ENCODE results near the gene MACROD2. TPM values are rescaled to one million over a fixed set of nuclear protein-coding genes. Genes with fewer than 3 reads are reported as not detected.

Gene MACROD2
- total RNA-seq, 2 donors from 2014 or later = not detected

DNA sequence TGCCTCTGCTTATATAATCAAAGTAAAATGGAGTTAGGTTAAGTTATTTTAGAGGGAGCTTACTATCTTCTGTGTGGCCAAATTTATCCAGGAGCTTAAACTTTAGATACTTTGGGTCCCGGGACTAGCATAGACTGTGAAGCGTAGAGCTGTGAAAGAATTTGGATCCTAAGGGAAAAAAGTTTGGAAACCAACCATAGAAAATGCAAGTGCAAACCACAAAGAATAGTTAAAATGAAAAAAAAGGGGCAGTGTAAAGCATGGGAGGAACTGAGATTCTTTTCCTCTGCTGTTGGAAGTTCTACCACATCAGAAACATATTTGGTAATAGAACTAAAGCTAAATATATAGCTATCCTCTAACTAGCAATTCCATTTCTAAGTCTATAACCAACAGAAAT is 574.3 kb downstream of the MACROD2 start:
- Mint-ChIP-seq H3K4me1 (ENCODE audit: low read depth) (no peaks in the 10 kb centered on the region), H3K36me3 (ENCODE audit: insufficient read depth in 2 of 2) (no peaks in the 10 kb centered on the region), H3K27me3 (ENCODE audit: low read depth) (no peaks in the 10 kb centered on the region), H3K9me3 (peaks cover 4 to 7% of the 10 kb centered on the region in 2 donors), H3K27ac (no peak overlapping the region), H3K4me3 (no peak overlapping the region)
- DNase-seq (no peak), ATAC-seq (replicated peaks in 1 of 2) (no peak)

DNA sequence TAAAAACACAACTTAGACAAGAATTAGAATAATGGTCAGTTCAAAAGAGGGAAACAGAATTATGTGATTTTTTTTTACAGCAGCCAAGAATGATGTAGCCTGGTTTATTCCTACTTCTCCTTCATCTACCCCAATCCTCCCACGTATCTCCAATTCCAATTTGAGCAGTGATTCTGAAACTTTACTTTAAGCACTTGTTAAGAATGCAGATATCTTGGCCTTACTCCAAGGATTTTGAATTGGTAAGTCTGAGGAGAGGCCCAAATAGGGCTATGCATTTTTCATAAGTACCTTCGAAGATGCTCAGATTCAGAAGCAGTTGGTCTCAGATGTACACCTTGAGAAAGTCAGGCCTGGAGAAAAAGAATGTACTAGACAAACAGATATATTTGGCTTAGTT is 575.5 kb downstream of the MACROD2 start:
- DNase-seq (no peak), ATAC-seq (replicated peaks in 1 of 2) (no peak)
- Mint-ChIP-seq H3K4me1 (ENCODE audit: low read depth) (no peaks in the 10 kb centered on the region), H3K9me3 (peaks cover 1 to 5% of the 10 kb centered on the region in 2 donors), H3K27ac (no peak overlapping the region), H3K36me3 (ENCODE audit: insufficient read depth in 2 of 2) (no peaks in the 10 kb centered on the region), H3K27me3 (ENCODE audit: low read depth) (no peaks in the 10 kb centered on the region), H3K4me3 (no peak overlapping the region)

DNA sequence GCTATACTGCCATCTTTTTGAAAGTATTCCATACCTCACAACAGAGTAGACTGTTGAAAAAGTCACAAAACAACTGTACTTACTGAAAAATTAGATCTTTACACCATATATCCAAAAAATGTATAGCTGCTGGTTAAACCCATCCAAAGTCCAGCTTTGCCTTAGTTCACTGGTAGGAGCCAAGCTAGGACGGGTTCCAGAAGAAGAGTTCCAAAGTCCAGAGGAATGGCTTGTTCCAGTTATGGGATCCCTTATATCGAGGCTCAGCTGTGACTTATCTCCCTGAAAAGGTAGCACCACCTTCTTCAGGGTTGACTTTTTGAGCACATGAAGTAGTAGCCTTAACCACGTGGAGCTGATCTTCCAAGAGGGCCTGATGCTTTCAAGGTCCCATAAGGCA is 578.4 kb downstream of the MACROD2 start:
- Mint-ChIP-seq H3K27ac (no peak overlapping the region), H3K4me3 (no peak overlapping the region), H3K36me3 (ENCODE audit: insufficient read depth in 2 of 2) (no peaks in the 10 kb centered on the region), H3K27me3 (ENCODE audit: low read depth) (no peaks in the 10 kb centered on the region), H3K9me3 (peaks cover 1 to 5% of the 10 kb centered on the region in 2 donors), H3K4me1 (ENCODE audit: low read depth) (no peaks in the 10 kb centered on the region)
- ATAC-seq (replicated peaks in 1 of 2) (no peak), DNase-seq (no peak)

DNA sequence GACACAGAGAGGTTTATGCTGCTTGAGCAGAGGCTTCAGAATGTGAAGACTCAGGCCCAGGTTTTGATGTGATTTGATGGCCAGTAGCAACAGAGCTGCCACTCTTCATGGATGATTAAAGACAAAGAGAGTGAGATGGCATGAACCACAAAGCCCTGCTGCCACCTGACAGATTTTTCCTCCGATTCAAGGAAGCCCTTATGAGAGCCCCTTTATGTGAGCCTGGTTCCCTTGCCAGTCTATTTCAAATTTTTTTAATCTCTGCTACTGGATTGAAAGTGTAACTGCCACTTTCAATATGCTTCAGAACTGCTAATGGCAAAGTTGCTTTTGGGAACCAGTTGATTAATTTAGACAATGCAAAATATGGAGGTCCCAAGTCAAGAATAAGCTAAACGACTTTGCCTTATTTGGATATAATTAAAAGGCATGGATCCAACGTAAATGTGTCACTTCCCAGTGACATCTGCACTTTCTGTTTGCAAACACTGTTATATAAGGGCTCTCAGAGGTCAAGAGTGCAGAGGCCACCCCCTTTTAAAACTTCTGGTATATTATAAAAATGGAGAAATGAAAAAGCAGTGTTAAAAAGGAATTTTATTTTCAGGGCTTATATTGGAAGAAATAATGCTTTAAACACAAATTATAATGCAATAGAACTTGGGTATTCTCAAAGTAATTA is 581.0 kb downstream of the MACROD2 start:
- H3K36me3 Mint-ChIP-seq (ENCODE audit: insufficient read depth in 2 of 2) = no peaks in the 10 kb centered on the region
- no peaks in the 10 kb centered on the region for H3K4me1 Mint-ChIP-seq (ENCODE audit: low read depth)
- H3K4me3 Mint-ChIP-seq = no peak overlapping the region
- H3K9me3 Mint-ChIP-seq = peaks cover 1 to 5% of the 10 kb centered on the region in 2 donors
- ATAC-seq (replicated peaks in 1 of 2) (no peak), DNase-seq (no peak)
- H3K27ac Mint-ChIP-seq = no peak overlapping the region
- H3K27me3 Mint-ChIP-seq (ENCODE audit: low read depth) = no peaks in the 10 kb centered on the region

DNA sequence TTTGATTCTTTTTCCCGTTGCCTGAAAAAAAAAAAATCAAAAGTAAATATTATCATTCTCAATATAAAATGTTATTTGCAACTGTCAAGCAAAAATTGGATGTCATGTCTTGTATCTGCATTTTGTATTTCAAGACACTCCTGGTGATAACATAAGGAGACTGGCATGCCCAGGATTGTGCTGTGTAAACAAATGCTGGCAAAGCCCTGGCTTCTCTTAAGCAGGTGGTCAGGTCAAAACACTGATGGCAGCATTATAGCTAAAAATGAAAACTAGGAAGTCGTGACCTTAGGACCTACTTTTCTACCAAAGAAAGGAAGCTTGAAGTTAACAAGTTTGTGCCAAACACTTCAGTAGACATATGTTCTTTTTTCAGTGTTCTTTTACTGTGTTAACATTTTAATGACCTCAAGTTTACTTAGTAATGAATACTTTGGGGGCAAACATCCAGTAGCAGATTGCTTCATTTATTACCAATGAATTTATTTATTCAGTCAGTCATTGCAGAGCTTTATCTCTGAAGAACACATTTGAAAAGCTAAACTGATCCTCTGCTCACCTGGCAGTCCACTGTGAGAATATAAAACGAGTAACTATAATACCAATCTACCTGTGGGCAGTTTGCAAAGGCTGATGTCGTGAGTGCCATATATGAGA is 585.2 kb downstream of the MACROD2 start:
- no peak for ATAC-seq (replicated peaks in 1 of 2)
- H3K9me3 Mint-ChIP-seq = peaks cover 10 to 11% of the 10 kb centered on the region in 2 donors
- no peak overlapping the region for H3K27ac Mint-ChIP-seq
- no peaks in the 10 kb centered on the region for H3K36me3 Mint-ChIP-seq (ENCODE audit: insufficient read depth in 2 of 2)
- no peaks in the 10 kb centered on the region for H3K4me1 Mint-ChIP-seq (ENCODE audit: low read depth)
- DNase-seq = no peak
- no peaks in the 10 kb centered on the region for H3K27me3 Mint-ChIP-seq (ENCODE audit: low read depth)
- no peak overlapping the region for H3K4me3 Mint-ChIP-seq

DNA sequence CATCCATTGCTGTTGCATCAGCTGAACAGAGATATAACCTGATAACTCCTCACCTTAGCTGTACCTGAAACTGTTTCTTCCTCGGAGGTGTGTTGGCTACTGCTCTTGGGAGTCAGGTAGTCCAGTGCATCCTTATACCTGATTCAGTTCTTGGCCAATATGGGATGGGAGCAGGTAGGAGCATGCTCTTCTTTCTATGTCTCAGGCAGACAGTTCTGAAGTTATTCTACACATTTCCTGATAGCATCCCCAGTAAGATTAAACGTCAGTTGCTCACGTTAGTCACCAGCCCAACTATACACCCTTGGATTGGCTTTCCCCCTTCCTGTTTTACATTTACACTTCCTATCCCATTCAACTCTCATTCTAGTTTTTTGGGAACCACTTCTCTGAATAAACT is 586.4 kb downstream of the MACROD2 start:
- Mint-ChIP-seq H3K9me3 (peaks cover 8 to 11% of the 10 kb centered on the region in 2 donors), H3K4me1 (ENCODE audit: low read depth) (no peaks in the 10 kb centered on the region), H3K27ac (no peak overlapping the region), H3K36me3 (ENCODE audit: insufficient read depth in 2 of 2) (no peaks in the 10 kb centered on the region), H3K27me3 (ENCODE audit: low read depth) (no peaks in the 10 kb centered on the region), H3K4me3 (no peak overlapping the region)
- DNase-seq = no peak
- no peak for ATAC-seq (replicated peaks in 1 of 2)

DNA sequence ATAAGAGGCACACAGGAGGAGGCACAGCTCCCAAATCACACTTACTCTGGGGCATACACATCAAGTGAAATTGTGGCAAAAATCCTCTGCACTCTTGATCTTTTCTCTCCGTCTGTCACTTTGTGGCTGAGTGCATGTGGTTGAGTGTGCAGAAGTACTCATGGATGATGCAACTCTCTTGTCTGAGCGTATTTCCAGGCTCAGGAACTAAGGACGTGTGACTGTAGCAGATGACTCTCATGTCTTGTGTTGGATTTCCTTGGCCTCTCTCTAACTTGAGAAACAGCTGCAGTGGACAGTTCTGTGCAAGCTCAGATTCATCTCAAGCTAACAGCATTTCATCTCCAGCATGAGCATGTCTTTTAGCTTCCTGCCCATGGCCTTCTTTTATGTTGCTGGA is 587.5 kb downstream of the MACROD2 start:
- no peaks in the 10 kb centered on the region for H3K4me1 Mint-ChIP-seq (ENCODE audit: low read depth)
- H3K9me3 Mint-ChIP-seq = peaks cover 8 to 9% of the 10 kb centered on the region in 2 donors
- no peaks in the 10 kb centered on the region for H3K27me3 Mint-ChIP-seq (ENCODE audit: low read depth)
- no peak for DNase-seq
- H3K27ac Mint-ChIP-seq = no peak overlapping the region
- no peak overlapping the region for H3K4me3 Mint-ChIP-seq
- H3K36me3 Mint-ChIP-seq (ENCODE audit: insufficient read depth in 2 of 2) = no peaks in the 10 kb centered on the region
- no peak for ATAC-seq (replicated peaks in 1 of 2)

DNA sequence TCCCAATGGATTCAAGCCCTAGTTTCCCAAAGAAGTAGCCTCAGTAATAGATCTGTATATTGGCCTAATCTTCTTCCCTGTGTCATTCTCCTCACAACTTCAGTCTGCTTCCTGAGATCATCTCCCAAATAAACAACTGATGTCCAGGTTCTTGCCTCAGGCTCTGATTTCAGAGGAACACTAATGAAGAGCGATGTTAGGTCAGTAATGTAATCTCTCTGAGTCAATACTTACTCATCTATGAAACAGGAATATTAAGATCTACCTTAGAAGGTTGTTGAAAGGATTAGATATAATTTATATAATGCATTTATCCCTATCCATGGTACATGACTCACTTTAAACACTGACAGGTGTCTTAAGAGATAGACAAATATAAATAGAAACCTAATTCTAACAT is 588.1 kb downstream of the MACROD2 start:
- no peak for DNase-seq
- Mint-ChIP-seq H3K36me3 (ENCODE audit: insufficient read depth in 2 of 2) (no peaks in the 10 kb centered on the region), H3K27me3 (ENCODE audit: low read depth) (no peaks in the 10 kb centered on the region), H3K4me1 (ENCODE audit: low read depth) (no peaks in the 10 kb centered on the region), H3K4me3 (no peak overlapping the region), H3K9me3 (peaks cover 8 to 9% of the 10 kb centered on the region in 2 donors), H3K27ac (no peak overlapping the region)
- ATAC-seq (replicated peaks in 1 of 2) = no peak

DNA sequence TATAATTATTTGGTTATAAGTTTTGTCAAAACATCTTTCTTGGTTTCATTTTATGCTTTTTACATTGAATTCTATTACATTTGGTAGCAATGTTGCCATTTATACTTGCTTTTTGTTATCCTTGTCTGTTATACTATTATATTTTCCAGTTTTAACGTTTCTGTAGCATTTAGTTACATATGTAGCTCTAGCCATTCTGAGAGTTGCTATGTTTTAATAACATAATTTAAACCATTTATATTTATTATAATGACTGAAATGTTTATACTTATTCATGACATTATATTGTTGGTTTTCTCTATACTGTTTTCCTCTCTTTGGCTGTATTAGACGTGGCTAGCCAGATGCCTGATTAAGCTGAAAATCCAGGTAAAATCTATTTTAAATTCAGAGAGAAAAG is 594.1 kb downstream of the MACROD2 start:
- DNase-seq (no peak), ATAC-seq (replicated peaks in 1 of 2) (no peak)
- Mint-ChIP-seq H3K9me3 (peaks cover 5 to 6% of the 10 kb centered on the region in 2 donors), H3K36me3 (ENCODE audit: insufficient read depth in 2 of 2) (no peaks in the 10 kb centered on the region), H3K27me3 (ENCODE audit: low read depth) (no peaks in the 10 kb centered on the region), H3K4me3 (no peak overlapping the region), H3K4me1 (ENCODE audit: low read depth) (no peaks in the 10 kb centered on the region), H3K27ac (no peak overlapping the region)

DNA sequence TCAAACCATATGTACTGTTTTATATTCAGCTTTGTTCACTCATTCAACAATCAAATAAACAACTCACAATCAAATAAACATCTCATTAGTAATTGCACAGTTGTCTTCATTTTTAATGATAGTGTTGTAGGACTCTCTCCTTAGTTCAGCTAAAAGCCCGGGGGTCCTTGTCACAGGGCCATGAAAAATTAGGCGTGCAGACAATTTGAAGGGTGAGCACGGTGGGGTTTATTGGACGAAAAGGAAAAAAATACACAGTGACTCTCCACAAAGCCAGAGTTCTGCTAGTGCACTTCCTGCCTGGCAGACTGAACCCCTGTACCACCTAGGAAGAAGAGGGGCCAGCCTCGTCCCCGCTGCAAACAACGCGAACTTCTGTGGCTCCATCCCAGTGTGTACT is 599.7 kb downstream of the MACROD2 start:
- Mint-ChIP-seq H3K27me3 (ENCODE audit: low read depth) (no peaks in the 10 kb centered on the region), H3K9me3 (peaks cover 10 to 11% of the 10 kb centered on the region in 2 donors), H3K4me1 (ENCODE audit: low read depth) (no peaks in the 10 kb centered on the region), H3K27ac (no peak overlapping the region), H3K36me3 (ENCODE audit: insufficient read depth in 2 of 2) (no peaks in the 10 kb centered on the region), H3K4me3 (no peak overlapping the region)
- no peak for ATAC-seq (replicated peaks in 1 of 2)
- DNase-seq = no peak

DNA sequence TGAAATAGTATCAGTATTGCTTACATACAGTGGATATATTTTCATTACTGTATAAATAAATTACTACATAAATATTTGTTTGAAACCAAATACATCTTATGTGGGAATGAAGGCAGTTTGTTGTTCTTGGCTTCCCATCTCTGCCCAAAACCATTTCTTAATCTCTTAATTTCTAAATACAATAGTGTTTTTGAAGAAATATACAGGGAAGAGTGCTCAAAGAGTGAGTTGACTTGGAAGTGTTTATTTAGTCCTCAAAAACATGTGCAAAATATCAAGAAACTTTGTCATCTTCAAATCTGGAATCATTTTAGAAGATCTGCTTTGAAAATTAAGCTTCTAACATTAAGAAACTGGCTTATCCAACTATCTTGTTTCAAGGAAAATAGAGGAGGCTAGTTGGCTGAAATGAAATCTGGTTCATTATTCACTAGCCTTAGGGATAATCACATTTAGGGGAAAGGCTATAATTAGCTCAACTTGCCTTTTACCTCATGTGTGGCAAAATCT is 601.9 kb downstream of the MACROD2 start:
- DNase-seq = no peak

DNA sequence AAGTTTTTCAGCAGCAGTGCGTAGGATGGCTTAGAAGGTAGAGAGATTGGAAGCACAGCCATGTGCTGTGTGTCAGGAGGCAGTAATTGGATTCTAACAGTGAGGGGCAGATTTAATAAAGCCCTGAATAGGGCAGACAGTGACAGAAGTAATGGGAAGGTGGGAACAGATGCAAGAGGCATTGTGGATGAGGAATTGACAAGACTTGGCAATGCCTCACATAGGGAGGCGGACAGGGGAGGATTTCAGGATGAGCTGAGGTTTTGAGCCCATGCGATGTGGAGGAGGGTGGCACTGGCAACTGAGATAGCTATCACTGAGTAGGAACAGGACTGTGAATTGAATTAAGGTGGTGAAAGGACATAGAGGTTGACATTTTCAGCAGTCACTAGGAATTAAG is 604.3 kb downstream of the MACROD2 start:
- Mint-ChIP-seq H3K9me3 (peaks cover 5 to 12% of the 10 kb centered on the region in 2 donors), H3K36me3 (ENCODE audit: insufficient read depth in 2 of 2) (no peaks in the 10 kb centered on the region), H3K4me1 (ENCODE audit: low read depth) (no peaks in the 10 kb centered on the region), H3K27ac (no peak overlapping the region), H3K27me3 (ENCODE audit: low read depth) (no peaks in the 10 kb centered on the region), H3K4me3 (no peak overlapping the region)
- DNase-seq (no peak), ATAC-seq (replicated peaks in 1 of 2) (no peak)

More for the DNA sequence above, 601.9 kb downstream of the MACROD2 start:
- no peak overlapping the region for H3K27ac Mint-ChIP-seq
- no peak overlapping the region for H3K4me3 Mint-ChIP-seq
- no peaks in the 10 kb centered on the region for H3K27me3 Mint-ChIP-seq (ENCODE audit: low read depth)
- no peaks in the 10 kb centered on the region for H3K36me3 Mint-ChIP-seq (ENCODE audit: insufficient read depth in 2 of 2)
- H3K9me3 Mint-ChIP-seq = peaks cover 6 to 7% of the 10 kb centered on the region in 2 donors
- ATAC-seq (replicated peaks in 1 of 2) = no peak
- no peaks in the 10 kb centered on the region for H3K4me1 Mint-ChIP-seq (ENCODE audit: low read depth)

DNA sequence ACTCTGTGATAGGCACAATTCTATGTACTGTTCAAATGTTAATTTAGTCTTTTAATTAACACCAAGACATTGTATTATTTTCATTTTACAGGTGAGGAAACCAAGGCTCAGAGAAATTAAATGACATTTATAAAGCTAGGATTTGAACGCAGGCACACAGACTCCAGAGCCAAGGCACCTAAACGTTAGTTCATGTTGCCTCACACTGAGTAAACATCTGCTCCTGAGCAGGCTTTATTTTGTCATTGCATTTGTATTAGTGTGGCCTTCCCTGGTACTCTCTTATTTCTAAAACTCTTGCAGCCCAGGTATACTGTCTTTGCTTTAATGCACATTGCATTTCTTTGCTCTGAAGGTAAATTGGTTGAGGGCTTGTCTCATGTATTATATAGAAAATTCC is 605.2 kb downstream of the MACROD2 start:
- no peak for DNase-seq
- Mint-ChIP-seq H3K27me3 (ENCODE audit: low read depth) (no peaks in the 10 kb centered on the region), H3K27ac (no peak overlapping the region), H3K9me3 (peaks cover 2 to 12% of the 10 kb centered on the region in 2 donors), H3K36me3 (ENCODE audit: insufficient read depth in 2 of 2) (no peaks in the 10 kb centered on the region), H3K4me3 (no peak overlapping the region), H3K4me1 (ENCODE audit: low read depth) (no peaks in the 10 kb centered on the region)
- ATAC-seq (replicated peaks in 1 of 2) = no peak

All from activated T-cell treated with anti-CD3 and anti-CD28 coated beads, Interleukin-2, amount 50 U/mL, for 72 hours (primary cell).